Neural progenitor cell (in vitro differentiated cells): ENCODE measurements around the gene EPHA2.

Experiments used
- EZH2 ChIP-seq: fragments of 200-600 bp; sonication (generic); IDR thresholded peaks from 2 replicates; pipeline ENCODE4 v1.6.1; 2017; ENCODE audit warnings: antibody characterized with exemption, mild to moderate bottlenecking, moderate library complexity
- EZH2phosphoT487 ChIP-seq: fragments of 200-600 bp; sonication (generic); IDR thresholded peaks from 2 replicates; pipeline ENCODE4 v1.6.1; 2017; ENCODE audit warnings: antibody characterized with exemption
- TF ChIP-seq, protein P1 (sequence below): fragments of 200-600 bp; sonication (generic); IDR thresholded peaks from 2 replicates; pipeline ENCODE4 v1.5.1; 2017; ENCODE audit warnings: antibody characterized with exemption, mild to moderate bottlenecking

DNA sequence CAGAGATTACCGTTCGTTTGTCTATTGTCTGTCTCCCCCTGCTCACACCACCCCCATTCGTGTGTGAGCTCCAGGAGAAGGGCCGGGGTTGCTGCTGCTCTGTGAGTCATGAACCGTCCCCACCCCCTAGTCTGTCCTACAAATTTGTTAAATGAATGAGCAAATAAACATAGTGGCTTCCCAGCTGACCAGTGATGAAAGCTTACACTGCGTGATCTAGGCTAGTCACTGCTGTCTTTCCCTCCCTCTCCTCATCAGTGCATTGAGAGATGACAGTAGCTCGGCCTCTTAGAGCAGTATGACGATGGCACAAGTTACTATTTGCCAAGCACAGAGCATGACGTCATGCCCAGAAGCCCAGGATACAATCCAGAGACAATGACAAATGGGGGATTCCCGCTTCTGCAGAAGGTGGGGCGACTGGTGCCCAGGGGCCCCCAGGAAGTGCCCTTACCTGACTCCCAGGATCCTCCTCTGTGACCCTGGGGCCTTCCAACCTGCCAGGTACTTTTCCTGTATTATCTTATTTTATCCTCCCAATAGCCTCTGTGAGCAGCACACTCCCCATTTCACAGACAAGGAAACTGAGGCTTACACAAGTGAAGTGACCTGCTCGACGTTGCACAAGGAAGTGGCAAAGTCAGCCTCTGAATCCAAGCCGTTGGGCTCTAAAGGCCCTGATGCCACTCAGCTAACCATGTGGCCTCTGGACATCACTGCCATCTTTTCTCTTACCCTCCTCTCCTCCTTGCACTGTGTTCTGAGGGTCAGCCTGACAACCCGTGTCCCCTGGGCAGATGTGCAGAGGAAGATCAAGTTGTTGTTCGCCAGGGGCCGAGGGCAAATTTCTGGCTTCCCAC, 8.6 kb upstream of the EPHA2 start:
- TF ChIP-seq, protein P1, sequence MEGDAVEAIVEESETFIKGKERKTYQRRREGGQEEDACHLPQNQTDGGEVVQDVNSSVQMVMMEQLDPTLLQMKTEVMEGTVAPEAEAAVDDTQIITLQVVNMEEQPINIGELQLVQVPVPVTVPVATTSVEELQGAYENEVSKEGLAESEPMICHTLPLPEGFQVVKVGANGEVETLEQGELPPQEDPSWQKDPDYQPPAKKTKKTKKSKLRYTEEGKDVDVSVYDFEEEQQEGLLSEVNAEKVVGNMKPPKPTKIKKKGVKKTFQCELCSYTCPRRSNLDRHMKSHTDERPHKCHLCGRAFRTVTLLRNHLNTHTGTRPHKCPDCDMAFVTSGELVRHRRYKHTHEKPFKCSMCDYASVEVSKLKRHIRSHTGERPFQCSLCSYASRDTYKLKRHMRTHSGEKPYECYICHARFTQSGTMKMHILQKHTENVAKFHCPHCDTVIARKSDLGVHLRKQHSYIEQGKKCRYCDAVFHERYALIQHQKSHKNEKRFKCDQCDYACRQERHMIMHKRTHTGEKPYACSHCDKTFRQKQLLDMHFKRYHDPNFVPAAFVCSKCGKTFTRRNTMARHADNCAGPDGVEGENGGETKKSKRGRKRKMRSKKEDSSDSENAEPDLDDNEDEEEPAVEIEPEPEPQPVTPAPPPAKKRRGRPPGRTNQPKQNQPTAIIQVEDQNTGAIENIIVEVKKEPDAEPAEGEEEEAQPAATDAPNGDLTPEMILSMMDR: no peak
- TF ChIP-seq EZH2: no peak
- no peak for TF ChIP-seq EZH2phosphoT487
